NT2/D1 (cell line): ENCODE results near the gene VWA3A.
"Not testable (repeated sequence)": the region's sequence is repeated elsewhere in the genome, so short reads cannot be mapped to it uniquely, and the experiment has no call there.

Experiments
- DNase-seq: peaks from one replicate; pipeline ENCODE4 v3.0.0-alpha.2; 2011; ENCODE audit warnings: low read depth, low spot score
- H3K27me3 ChIP-seq: 2 replicates; pipeline ENCODE4 v1.6.0; 2011; ENCODE audit warnings: mild to moderate bottlenecking; ENCODE audit not compliant: insufficient read length, insufficient read depth
- H3K36me3 ChIP-seq: 2 replicates; pipeline ENCODE4 v1.6.1; 2011; ENCODE audit warnings: mild to moderate bottlenecking, low read length, mixed read lengths; ENCODE audit not compliant: insufficient read depth, insufficient read length
- H3K4me1 ChIP-seq: 2 replicates; pipeline ENCODE4 v1.5.1; 2011; ENCODE audit not compliant: insufficient read depth, insufficient read length
- H3K4me3 ChIP-seq: 2 replicates; pipeline ENCODE4 v1.5.1; 2011; ENCODE audit warnings: low read depth; ENCODE audit not compliant: insufficient read length
- H3K9ac ChIP-seq: 2 replicates; pipeline ENCODE4 v1.6.0; 2011; ENCODE audit warnings: low read depth; ENCODE audit not compliant: insufficient read length
- H3K9me3 ChIP-seq: 2 replicates; pipeline ENCODE4 v1.5.1; 2011; ENCODE audit warnings: mild to moderate bottlenecking, low read length; ENCODE audit not compliant: insufficient read depth
- SUZ12 ChIP-seq: IDR thresholded peaks from 2 replicates; pipeline ENCODE4 v1.6.1; 2011; ENCODE audit not compliant: insufficient read length, insufficient read depth; ENCODE audit errors: extremely low read depth
- YY1 ChIP-seq: IDR thresholded peaks from 2 replicates; pipeline ENCODE4 v1.6.1; 2011; ENCODE audit not compliant: insufficient read length, insufficient read depth
- ZNF274 ChIP-seq: IDR thresholded peaks from 2 replicates; pipeline ENCODE4 v1.6.1; 2011; ENCODE audit warnings: mild to moderate bottlenecking, low read depth, low read length

The VWA3A gene

GRCh38 chr16:22191532-22192260 is 99.4 kb downstream of the VWA3A start:
- peaks cover 11% of the 10 kb centered on the region for H3K27me3 ChIP-seq
- TF ChIP-seq SUZ12: no peak
- TF ChIP-seq ZNF274: no peak
- TF ChIP-seq YY1: no peak
- H3K9ac ChIP-seq: peak overlapping the region; percentile 76
- peak overlapping the region; percentile 54 for H3K4me3 ChIP-seq
- H3K9me3 ChIP-seq: no peaks in the 10 kb centered on the region
- H3K36me3 ChIP-seq: no peaks in the 10 kb centered on the region
- no peak for DNase-seq
- H3K4me1 ChIP-seq: no peaks in the 10 kb centered on the region

DNA sequence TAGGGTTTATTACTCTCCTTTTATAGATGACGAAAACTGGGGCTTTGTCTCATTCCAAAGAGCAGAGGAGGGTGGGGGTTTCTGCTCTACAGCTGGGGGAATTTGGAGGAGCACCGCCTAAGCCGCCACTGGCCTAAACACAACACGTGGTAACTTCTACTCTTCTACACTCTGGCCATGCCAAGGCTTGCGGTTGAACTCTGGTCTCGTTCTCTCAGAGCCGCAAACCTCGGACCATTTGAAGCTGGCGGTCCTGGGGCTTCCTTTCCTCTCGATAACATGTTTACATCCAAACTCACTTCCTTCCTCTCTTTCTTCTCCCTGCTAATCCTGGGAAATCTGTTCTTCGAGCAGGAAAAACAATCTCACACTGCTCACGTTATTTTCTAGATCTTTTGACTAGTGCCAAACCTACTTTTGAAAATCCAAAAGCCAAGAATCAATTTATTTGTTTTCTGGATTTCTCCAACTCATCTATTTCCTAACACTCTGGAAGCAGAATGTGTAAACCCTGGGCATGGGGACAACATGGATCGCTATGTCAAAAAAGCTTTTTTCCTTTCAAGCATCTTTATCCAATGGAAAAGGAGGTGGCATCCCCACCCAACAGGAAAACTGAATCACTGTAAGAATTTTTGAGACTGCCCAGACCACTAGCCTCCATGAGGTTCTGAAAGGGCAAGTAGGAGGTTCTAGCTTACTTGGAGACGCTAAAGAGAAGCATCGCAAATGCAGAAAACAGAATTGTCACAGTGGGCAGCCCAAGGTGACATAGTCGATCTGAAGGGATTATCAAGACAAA is 100.1 kb downstream of the VWA3A start:
- Histone ChIP-seq H3K4me1 (no peaks in the 10 kb centered on the region), H3K9me3 (no peaks in the 10 kb centered on the region), H3K36me3 (no peaks in the 10 kb centered on the region), H3K9ac (no peak overlapping the region), H3K27me3 (peaks cover 11% of the 10 kb centered on the region), H3K4me3 (no peak overlapping the region)
- DNase-seq: no peak
- TF ChIP-seq ZNF274 (no peak), SUZ12 (no peak), YY1 (no peak)

GRCh38 chr16:22193063-22193411 is 100.7 kb downstream of the VWA3A start:
- DNase-seq: no peak
- no peak overlapping the region for H3K4me3 ChIP-seq
- H3K4me1 ChIP-seq: no peaks in the 10 kb centered on the region
- H3K9ac ChIP-seq: no peak overlapping the region
- peaks cover 11% of the 10 kb centered on the region for H3K27me3 ChIP-seq
- TF ChIP-seq SUZ12 (no peak), ZNF274 (no peak), YY1 (no peak)
- no peaks in the 10 kb centered on the region for H3K36me3 ChIP-seq
- H3K9me3 ChIP-seq: no peaks in the 10 kb centered on the region

DNA sequence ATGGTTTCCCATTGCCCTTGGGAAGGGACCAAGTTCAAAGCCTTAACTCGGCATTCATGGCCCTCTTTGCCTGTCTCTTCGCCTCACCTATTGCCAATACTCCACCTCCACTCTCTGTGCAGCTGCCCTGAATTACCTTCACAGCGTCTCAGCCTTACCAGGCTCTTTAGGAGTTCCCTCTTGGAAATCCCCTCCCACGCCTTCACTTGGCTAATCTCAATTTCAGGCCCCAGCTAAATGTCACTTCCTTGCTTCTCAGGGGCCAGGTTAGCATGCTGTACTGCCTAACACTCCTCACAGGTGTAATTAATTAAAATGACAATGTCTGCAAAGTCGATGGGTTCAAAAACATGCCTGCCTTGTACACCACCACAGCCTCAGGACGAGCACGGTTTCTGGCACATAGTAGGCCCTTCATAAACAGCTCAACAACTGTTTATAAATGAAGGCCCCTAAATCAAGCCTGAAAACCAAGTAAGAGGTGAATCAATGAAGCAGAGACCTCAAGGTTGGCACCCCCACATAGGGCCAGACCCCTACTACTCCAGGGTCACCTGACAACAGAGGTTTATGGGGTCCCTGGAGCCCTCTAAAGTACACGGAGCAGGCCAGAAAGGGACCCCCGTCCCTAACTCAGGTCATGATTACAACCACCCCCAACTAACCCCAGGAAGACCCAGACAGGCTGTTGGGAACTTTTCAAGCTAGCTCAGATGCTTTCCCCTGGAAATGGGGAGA is 102.5 kb downstream of the VWA3A start:
- no peaks in the 10 kb centered on the region for H3K36me3 ChIP-seq
- TF ChIP-seq SUZ12 (no peak), ZNF274 (no peak)
- no peak for DNase-seq
- no peak overlapping the region for H3K4me3 ChIP-seq
- H3K4me1 ChIP-seq: peaks cover 2% of the 10 kb centered on the region
- no peak overlapping the region for H3K9ac ChIP-seq
- no peaks in the 10 kb centered on the region for H3K9me3 ChIP-seq
- peaks cover 3% of the 10 kb centered on the region for H3K27me3 ChIP-seq

- TF ChIP-seq SUZ12 (no peak), ZNF274 (no peak), YY1 (no peak)
- Histone ChIP-seq H3K9ac (no peak overlapping the region), H3K4me1 (peaks cover 2% of the 10 kb centered on the region), H3K36me3 (no peaks in the 10 kb centered on the region), H3K4me3 (no peak overlapping the region), H3K27me3 (no peaks in the 10 kb centered on the region), H3K9me3 (no peaks in the 10 kb centered on the region)
- no peak for DNase-seq
Observed at GRCh38 chr16:22195445-22195694, 103.0 kb downstream of the VWA3A start.

DNA sequence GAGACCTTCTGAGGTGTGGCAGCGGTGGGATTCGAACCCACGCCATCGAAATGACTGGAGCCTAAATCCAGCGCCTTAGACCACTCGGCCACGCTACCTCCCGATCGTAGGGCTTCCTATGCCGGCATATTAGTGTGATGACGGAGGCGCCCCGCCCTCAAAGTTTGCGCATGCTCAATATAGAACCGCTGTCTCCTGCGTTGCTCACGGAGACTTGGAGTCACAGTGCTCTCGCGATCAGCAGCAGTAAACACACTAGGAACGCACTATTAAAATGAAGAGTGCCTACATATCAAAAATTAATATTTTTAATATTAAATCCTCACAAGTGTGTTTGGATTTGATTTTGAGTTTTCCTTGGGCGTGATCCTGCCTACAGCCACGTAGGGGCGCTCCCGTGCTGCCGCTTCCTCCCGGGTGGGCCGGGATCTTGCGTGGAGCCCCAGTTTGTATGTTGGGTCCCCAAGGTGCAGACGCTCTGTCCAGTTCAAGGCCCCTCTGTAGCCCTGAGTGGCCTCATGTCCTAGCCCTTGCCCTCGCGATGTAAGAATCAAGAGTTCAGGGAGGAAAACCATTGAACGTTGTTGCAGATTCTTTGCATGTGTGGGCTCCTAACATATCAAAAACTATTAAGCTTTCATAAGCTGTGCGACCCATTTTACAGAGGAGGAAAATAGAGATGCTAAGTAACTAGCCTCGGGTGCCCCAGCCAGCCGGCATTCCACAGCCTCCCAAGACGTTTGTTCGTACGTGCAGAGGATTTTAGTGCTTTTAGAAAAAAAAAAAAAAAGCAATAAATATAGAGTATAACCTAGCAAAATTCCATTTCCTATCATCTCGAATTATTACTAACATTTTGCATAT is 103.6 kb downstream of the VWA3A start:
- peaks cover 2% of the 10 kb centered on the region for H3K4me1 ChIP-seq
- H3K4me3 ChIP-seq: peak overlapping the region; percentile 63
- no peaks in the 10 kb centered on the region for H3K36me3 ChIP-seq
- H3K9me3 ChIP-seq: no peaks in the 10 kb centered on the region
- no peaks in the 10 kb centered on the region for H3K27me3 ChIP-seq
- TF ChIP-seq YY1 (no peak), ZNF274 (no peak), SUZ12 (no peak)
- DNase-seq: peak; percentile 77
- H3K9ac ChIP-seq: peak overlapping the region; percentile 85

- not testable (repeated sequence) for H3K36me3 ChIP-seq, H3K9ac ChIP-seq, H3K9me3 ChIP-seq, H3K4me1 ChIP-seq, DNase-seq, H3K4me3 ChIP-seq, H3K27me3 ChIP-seq
Observed at GRCh38 chr16:22196559-22197168, 104.3 kb downstream of the VWA3A start.
